ENCODE results near the gene MRM1.

MRM1 gene

DNA sequence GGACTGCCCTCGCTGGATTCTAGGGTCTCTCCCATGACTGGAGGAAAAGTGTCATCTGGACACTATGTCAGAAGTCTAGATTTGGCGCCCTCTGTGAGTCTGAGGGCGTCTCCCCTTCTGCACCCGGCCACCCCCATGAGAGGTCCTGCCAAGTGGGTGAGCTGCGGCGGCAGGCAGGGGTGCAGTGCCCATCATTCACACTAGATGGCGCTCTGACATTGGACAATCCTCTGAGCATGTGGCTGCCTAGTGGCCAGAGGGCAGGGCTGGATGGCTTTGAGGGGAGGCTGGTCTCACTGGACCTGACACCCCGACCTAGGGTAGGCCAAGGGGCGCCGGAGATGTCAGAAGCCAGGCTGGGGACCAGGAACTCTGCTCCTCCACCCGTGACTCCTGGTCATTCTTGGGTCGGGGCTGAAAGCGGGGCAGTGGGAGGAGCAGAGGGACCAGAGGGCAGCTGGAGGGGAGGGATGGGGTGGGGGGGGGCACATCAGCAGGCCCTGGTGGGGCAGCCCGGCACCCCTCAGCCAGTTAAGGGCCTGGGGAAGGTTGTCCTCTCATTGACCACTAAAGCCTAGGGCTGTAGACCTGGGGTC is 28.0 kb downstream of the MRM1 start:
- TF ChIP-seq, protein P1, sequence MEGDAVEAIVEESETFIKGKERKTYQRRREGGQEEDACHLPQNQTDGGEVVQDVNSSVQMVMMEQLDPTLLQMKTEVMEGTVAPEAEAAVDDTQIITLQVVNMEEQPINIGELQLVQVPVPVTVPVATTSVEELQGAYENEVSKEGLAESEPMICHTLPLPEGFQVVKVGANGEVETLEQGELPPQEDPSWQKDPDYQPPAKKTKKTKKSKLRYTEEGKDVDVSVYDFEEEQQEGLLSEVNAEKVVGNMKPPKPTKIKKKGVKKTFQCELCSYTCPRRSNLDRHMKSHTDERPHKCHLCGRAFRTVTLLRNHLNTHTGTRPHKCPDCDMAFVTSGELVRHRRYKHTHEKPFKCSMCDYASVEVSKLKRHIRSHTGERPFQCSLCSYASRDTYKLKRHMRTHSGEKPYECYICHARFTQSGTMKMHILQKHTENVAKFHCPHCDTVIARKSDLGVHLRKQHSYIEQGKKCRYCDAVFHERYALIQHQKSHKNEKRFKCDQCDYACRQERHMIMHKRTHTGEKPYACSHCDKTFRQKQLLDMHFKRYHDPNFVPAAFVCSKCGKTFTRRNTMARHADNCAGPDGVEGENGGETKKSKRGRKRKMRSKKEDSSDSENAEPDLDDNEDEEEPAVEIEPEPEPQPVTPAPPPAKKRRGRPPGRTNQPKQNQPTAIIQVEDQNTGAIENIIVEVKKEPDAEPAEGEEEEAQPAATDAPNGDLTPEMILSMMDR (IDR thresholded peaks at IDR 0.05; ENCODE audit: low read depth, low read length, missing control alignments): peak; percentile 98
- no peak overlapping the region for H3K4me3 ChIP-seq (ENCODE audit: low read depth, low read length)
- no peak for DNase-seq (ENCODE audit: low read depth)

DNA sequence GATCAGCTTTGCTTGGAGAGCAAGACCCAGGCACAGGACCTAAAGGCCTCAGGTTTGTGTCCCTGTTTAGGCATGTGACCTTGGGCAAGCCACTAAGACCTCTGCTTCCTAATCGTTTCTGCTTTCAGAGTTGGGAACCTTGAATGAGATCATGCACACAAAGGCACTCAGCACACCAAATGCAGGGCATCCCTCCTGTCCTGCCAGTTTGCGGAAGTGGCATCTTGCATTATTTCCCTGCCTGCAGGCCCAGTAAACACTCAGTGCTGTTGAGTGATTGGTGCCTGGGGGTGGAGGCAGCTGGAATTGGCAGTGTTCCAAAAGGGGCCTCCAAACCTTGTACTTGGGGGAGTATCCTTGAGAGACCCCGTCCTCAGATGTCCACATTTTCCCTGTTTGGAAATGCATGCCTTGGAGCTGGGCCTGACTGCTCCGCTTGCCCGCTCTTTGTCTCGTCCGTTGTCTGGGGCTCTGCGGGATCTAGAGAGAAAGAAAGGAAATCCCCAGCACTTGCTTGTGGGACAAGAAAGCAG is 28.7 kb downstream of the MRM1 start:
- no peak overlapping the region for H3K4me3 ChIP-seq (ENCODE audit: low read depth, low read length)
- no peak for DNase-seq (ENCODE audit: low read depth)
- TF ChIP-seq, protein P1 (IDR thresholded peaks at IDR 0.05; ENCODE audit: low read depth, low read length, missing control alignments): no peak

DNA sequence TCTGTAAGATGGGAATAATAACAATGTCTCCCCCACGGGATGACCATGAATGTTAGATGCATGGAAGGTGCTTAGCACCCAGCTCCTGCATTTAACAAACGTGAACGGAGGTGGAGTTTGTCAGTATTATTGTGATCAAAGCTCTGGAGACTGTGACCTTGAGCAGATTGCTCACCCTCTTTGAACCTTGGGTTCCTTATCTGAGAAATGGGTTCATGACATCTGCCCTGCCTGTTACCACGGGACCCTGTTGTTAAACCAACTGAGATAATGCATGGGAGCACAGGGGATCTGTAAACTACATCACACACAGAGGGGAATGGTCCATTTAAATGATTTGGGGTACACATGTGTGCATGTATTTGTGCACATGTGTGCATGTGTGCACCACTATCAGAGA is 29.6 kb downstream of the MRM1 start:
- TF ChIP-seq, protein P1 (IDR thresholded peaks at IDR 0.05; ENCODE audit: low read depth, low read length, missing control alignments): no peak
- no peak for DNase-seq (ENCODE audit: low read depth)
- H3K4me3 ChIP-seq (ENCODE audit: low read depth, low read length): no peak overlapping the region

DNA sequence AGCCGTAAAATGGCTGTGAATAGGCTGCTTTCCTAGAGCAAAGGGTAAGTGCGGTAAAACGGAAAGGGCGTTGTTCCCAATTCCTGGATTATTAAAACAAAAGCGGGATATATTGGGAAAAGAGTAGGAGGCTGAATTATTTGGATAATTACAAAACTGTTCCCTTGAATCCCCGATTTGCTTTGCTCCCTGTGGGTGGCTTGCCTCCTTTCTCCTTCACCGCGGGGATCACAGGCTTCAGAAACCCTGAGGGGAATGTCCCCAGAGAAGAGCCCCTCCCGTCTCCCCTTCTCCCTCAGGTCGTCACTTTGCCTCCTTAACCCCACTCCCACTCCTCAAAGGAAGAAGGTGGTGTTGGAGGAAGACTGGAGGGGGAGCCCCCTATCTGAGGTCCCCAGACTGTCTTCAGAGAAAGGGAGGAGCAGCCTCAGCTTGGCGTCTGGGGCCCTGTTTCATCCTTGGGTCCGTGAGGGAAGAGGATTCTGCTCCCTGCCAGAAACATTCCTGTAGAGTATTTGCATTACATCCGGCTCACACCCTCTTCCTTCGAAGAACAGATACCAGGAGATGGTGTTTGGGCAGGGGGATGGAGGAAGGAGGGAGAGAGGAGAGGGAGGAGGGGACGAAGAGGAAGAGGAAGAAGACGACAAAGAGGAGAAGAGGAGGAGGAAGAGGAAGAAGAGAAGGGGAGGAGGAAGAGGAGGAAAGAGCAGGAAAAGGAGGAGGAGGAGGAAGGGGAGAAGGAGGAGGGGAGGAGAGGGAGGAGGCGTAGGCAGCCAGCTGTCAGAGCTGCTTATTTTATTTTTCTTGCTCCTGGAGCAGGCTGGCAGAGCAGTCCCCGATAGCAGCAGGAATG is 31.8 kb downstream of the MRM1 start:
- TF ChIP-seq, protein P1 (IDR thresholded peaks at IDR 0.05; ENCODE audit: low read depth, low read length, missing control alignments): no peak
- no peak for DNase-seq (ENCODE audit: low read depth)
- no peak overlapping the region for H3K4me3 ChIP-seq (ENCODE audit: low read depth, low read length)

DNA sequence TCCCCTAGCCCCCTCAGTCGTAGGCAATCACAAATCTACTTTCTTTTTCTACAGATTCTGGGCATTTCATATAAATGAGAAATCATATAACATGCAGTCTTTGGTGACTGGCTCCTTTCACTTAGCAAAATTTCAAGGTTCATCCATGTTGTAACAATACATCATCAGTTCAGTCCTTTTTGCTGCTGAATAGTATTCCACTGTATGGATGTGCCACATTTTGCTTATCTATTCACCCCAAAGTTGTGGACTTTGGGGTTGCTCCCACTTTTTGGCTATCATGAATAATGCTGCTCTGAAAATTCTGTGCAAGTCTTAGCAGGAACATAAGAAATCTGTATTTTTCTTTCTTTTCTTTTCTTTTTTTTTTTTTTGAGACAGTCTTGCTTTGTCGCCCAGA is 39.0 kb downstream of the MRM1 start:
- H3K4me3 ChIP-seq (ENCODE audit: low read depth, low read length): no peak overlapping the region
- TF ChIP-seq, protein P1 (IDR thresholded peaks at IDR 0.05; ENCODE audit: low read depth, low read length, missing control alignments): no peak
- no peak for DNase-seq (ENCODE audit: low read depth)

DNA sequence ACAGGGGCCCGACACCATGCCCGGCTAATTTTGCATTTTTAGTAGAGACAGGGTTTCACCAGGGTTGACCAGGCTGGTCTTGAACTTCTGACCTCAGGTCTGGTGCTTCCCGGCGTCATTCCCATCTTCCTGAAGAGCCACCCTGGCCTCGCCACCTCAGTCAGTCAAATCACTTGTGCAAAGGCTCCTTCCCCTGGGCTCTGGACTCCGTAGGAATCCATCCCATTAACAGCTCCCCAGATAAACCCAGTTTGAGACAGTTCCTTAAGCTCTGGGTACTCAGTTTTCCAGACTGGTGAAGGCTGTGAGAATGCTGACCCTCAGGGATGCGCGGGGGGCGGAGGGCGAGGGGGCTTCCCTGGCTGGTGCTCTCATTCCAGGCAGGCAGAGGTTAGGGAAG is 39.5 kb downstream of the MRM1 start:
- DNase-seq (ENCODE audit: low read depth): no peak
- TF ChIP-seq, protein P1 (IDR thresholded peaks at IDR 0.05; ENCODE audit: low read depth, low read length, missing control alignments): no peak
- H3K4me3 ChIP-seq (ENCODE audit: low read depth, low read length): no peak overlapping the region

Data from GM12864 (cell line).